Measurements from ENCODE around the gene NIP7. TPM values are rescaled to one million over a fixed set of nuclear protein-coding genes. Genes with fewer than 3 reads are reported as not detected.

NIP7 gene
- total and polyA plus RNA-seq, 2 donors (not counting 3 experiments of a cell fraction or from before 2014, with no cell fraction given), result 8.8 to 46.8 TPM

GRCh38 chr16:69386596-69386995 lies 47.0 kb downstream of the NIP7 start:
- Histone ChIP-seq H3K4me1 (ENCODE audit: control insufficient read depth, extremely low read depth, insufficient read depth, low read length) (peaks cover 18% of the 10 kb centered on the region), H3K27me3 (ENCODE audit: control insufficient read depth in 2 of 2, insufficient read depth in 2 of 2, low read length in 2 of 2) (no peaks in the 10 kb centered on the region), H3K9me3 (replicated peaks; ENCODE audit: control insufficient read depth, insufficient read depth, low read length) (no peaks in the 10 kb centered on the region), H3K79me2 (ENCODE audit: control insufficient read depth, insufficient read depth, low read length) (peaks cover 30% of the 10 kb centered on the region), H3K4me2 (ENCODE audit: insufficient read depth, low read length) (peak overlapping the region; percentile 33), H3K27ac (ENCODE audit: insufficient read depth, low read depth, low read length) (no peak overlapping the region), H2AFZ (ENCODE audit: low read depth, low read length) (peak overlapping the region; percentile 28), H3K36me3 (ENCODE audit: control insufficient read depth in 2 of 2, extremely low read depth in 1 of 2, insufficient read depth in 2 of 2, low read length in 2 of 2) (peaks cover 4 to 9% of the 10 kb centered on the region in 2 experiments), H3K4me3 (replicated peaks in 1 of 3; ENCODE audit: insufficient read depth in 1 of 3, low read depth in 1 of 3, low read length in 3 of 3) (no peak overlapping the region), H4K20me1 (replicated peaks; ENCODE audit: control insufficient read depth, extremely low read depth, insufficient read depth, low read length) (no peaks in the 10 kb centered on the region), H3K9ac (replicated peaks; ENCODE audit: extremely low read depth, insufficient read depth, low read length) (no peak overlapping the region), H3K9me1 (replicated peaks; ENCODE audit: control insufficient read depth, extremely low read depth, insufficient read depth, low read length) (no peaks in the 10 kb centered on the region)
- TF ChIP-seq POLR2AphosphoS5 (IDR thresholded peaks at IDR 0.05; ENCODE audit: insufficient read depth, low read depth, low read length) (no peak), GATA2 (IDR thresholded peaks at IDR 0.05; ENCODE audit: insufficient read depth, insufficient read length, low read depth, low read length) (no peak), EZH2 (IDR thresholded peaks at IDR 0.05; ENCODE audit: borderline replicate concordance, low read depth, low read length, severe bottlenecking) (no peak), FOS (IDR thresholded peaks at IDR 0.05; ENCODE audit: borderline replicate concordance, insufficient read depth, low read length) (no peak), JUN (IDR thresholded peaks at IDR 0.05; ENCODE audit: borderline replicate concordance, insufficient read depth, insufficient read length, low read depth) (no peak), POLR2A (IDR thresholded peaks at IDR 0.05; ENCODE audit: low read depth, low read length) (no peak), MYC (IDR thresholded peaks at IDR 0.05; ENCODE audit: low read depth, low read length) (no peak)
- no peak for DNase-seq (ENCODE audit: low read depth, low spot score)
- no TSS peak for BruUV-seq (replicated peaks)
- dilution Hi-C loops (cut with MboI; ENCODE audit: extremely low pct_ligation_motif_present, low sequenced_read_pairs) (no loop called here), intact Hi-C loops (cut with micrococcal nuclease) (no loop called here)
- CTCF ChIA-PET, result interaction anchor here (4.5 kb wide), 1 partner anchor 9 kb away, joined by 23 read pairs; no protein-coding TSS in a partner anchor
- POLR2A ChIA-PET, result no interaction called here
- FAIRE-seq, result no peak

Other genes starting within 250 kb of the NIP7 start
- 1.8 TPM in 2 replicates for gene HAS3, start 234.1 kb upstream of the NIP7 start, total RNA-seq
- 1.5 and 2.3 TPM in 2 replicates for gene HAS3, start 234.1 kb upstream of the NIP7 start, polyA plus RNA-seq
- gene CHTF8, start 207.2 kb upstream of the NIP7 start, total RNA-seq, result 131 and 139 TPM in 2 replicates
- gene CHTF8, start 207.2 kb upstream of the NIP7 start, polyA plus RNA-seq, result 118 and 128 TPM in 2 replicates
- gene UTP4, start 207.1 kb upstream of the NIP7 start, total RNA-seq, result 56.1 and 60.2 TPM in 2 replicates
- gene UTP4, start 207.1 kb upstream of the NIP7 start, polyA plus RNA-seq, result 59.5 and 67.2 TPM in 2 replicates
- 73.7 and 76.2 TPM in 2 replicates for gene SNTB2, start 152.6 kb upstream of the NIP7 start, total RNA-seq
- 19.4 and 24.9 TPM in 2 replicates for gene SNTB2, start 152.6 kb upstream of the NIP7 start, polyA plus RNA-seq
- 34.8 and 37.1 TPM in 2 replicates for gene VPS4A, start 28.4 kb upstream of the NIP7 start, total RNA-seq
- gene VPS4A, start 28.4 kb upstream of the NIP7 start, polyA plus RNA-seq, result 20.9 and 22.3 TPM in 2 replicates
- gene PDF, start 9.2 kb upstream of the NIP7 start, total RNA-seq, result 13.3 and 16.7 TPM in 2 replicates
- 12.1 and 13.1 TPM in 2 replicates for gene PDF, start 9.2 kb upstream of the NIP7 start, polyA plus RNA-seq
- 25.1 and 31.6 TPM in 2 replicates for gene COG8, start 208 bp upstream of the NIP7 start, total RNA-seq
- 29.0 and 33.2 TPM in 2 replicates for gene COG8, start 208 bp upstream of the NIP7 start, polyA plus RNA-seq
- gene TMED6, start 12.0 kb downstream of the NIP7 start, total RNA-seq, result 0.37 and 1.2 TPM in 2 replicates
- not detected in 2 replicates for gene TMED6, start 12.0 kb downstream of the NIP7 start, polyA plus RNA-seq
- gene TERF2, start 46.2 kb downstream of the NIP7 start, total RNA-seq, result 32.8 and 36.0 TPM in 2 replicates
- 11.9 and 13.9 TPM in 2 replicates for gene TERF2, start 46.2 kb downstream of the NIP7 start, polyA plus RNA-seq
- gene CYB5B, start 84.8 kb downstream of the NIP7 start, total RNA-seq, result 169 and 176 TPM in 2 replicates
- 173 and 175 TPM in 2 replicates for gene CYB5B, start 84.8 kb downstream of the NIP7 start, polyA plus RNA-seq
- 42.0 and 49.5 TPM in 2 replicates for gene NFAT5, start 226.2 kb downstream of the NIP7 start, total RNA-seq
- gene NFAT5, start 226.2 kb downstream of the NIP7 start, polyA plus RNA-seq, result 17.2 and 18.1 TPM in 2 replicates